ENCODE measurements around the gene MELTF.

DNA sequence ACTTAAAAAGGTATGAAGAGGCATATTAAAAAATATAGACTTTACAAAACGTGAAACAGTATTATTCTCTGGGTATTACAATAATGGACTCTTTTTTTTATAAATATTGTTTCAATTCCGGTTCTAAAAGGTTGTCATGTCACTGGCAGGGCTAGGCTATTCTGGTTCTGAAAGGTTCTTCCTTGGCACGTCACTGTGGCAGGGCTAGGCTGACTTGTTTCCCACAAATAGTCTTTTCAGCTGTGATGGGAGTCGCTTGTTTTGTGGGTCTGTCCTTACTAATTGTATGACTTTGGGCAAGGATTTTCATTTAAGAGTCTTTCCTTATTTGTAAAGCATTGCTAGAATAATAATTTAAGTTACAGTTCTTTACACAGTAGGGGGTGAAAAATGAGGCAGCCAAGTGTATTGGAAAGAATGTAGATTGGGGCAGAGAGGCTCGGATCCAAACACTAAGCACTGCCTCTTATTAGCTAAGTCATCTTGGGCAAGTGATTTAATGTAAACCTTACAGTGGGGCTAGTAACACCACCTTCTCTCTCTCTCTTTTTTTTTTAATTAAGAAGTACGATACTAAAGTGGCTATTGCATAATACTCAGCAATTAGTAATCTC is 12.4 kb upstream of the MELTF start:
- TF ChIP-seq POLR2AphosphoS5 (IDR thresholded peaks at IDR 0.05; ENCODE audit: borderline replicate concordance, low read depth, low read length) (no peak), EZH2 (IDR thresholded peaks at IDR 0.05) (no peak)
